ENCODE results near the gene HELLS. TPM values are rescaled to one million over a fixed set of nuclear protein-coding genes. Genes with fewer than 3 reads are reported as not detected.
"Not testable (repeated sequence)": the region's sequence is repeated elsewhere in the genome, so short reads cannot be mapped to it uniquely, and the experiment has no call there.

HELLS gene
- total RNA-seq, 1 donor from 2014 or later: 160 TPM

DNA sequence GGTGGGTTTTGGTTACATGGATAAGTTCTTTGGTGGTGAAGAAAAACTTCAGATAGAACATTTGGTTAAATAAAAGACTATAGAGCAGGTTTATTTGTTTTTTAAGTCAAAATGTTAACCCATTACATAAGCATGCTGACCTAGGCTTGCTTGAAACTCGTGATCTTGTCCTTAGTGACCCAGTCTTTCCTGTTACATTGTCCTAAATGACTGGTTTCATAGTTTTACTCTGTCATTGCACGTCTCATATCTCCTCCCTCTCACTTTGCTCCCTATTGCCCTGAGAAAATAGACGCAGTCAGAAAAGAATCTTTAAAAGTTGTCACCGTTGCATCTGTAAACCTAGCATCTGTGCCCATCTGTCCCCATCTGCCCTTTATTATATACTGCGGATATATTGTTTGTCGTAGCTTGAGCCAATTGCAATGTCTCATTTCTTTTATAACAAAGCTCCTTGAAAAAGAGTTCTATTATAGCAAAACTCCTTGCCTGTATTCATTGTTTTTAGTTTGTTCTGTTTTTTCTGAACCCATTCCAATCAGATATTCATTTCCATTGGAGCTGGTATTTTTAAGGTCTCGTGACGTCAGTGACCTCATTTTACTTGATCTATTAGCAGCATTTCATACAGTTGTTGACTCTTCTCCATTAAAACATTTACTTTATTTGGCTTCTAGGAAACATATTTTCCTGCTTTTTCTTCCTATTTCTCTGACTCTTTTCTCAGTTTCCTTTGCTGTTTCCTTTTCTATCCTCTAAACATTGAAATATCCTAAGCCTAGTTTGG, 57.3 kb downstream of the HELLS start:
- intact Hi-C loops (cut with micrococcal nuclease): no loop called here

- intact Hi-C loops (cut with micrococcal nuclease): no loop called here
Observed at GRCh38 chr10:94607111-94607510, 61.5 kb downstream of the HELLS start.

DNA sequence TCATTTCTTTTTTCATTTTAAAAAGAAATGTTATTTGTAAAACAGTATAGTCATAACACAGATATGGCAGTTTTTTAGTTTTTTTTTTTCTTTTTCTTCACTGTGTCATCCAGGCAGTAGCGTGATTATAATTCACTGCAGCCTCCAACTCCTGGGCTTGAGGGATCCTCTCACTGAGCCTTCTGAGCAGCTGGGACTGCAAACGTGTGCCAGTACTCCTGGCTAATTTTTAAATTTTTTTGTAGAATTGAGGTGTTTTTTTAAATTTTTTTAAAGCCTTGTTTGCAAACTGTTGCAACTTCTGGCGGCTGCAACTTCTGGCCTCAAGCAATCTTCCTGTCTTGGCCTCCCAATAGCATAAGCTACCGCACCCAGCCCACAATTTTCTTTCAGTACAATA, 63.0 kb downstream of the HELLS start:
- intact Hi-C loops (cut with micrococcal nuclease): no loop called here

DNA sequence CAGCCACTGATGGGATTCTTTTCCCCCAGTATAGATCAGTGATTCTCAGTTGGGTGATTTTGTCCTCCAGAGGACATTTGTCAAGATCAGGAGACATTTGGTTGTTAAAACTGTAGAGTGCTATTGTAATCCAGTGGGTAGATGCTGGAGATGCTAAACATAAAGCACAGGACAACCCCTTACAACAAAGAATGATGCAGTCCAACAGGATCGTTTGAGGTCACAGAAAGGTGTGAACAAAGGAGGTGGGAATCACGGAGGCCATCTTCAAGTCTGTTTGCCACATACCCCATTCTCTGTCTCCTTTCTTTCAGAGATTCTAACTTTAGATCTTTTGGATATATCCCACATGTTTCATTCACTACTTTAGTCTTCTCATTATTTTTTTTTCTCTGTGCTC, 69.0 kb downstream of the HELLS start:
- intact Hi-C loops (cut with micrococcal nuclease): no loop called here

DNA sequence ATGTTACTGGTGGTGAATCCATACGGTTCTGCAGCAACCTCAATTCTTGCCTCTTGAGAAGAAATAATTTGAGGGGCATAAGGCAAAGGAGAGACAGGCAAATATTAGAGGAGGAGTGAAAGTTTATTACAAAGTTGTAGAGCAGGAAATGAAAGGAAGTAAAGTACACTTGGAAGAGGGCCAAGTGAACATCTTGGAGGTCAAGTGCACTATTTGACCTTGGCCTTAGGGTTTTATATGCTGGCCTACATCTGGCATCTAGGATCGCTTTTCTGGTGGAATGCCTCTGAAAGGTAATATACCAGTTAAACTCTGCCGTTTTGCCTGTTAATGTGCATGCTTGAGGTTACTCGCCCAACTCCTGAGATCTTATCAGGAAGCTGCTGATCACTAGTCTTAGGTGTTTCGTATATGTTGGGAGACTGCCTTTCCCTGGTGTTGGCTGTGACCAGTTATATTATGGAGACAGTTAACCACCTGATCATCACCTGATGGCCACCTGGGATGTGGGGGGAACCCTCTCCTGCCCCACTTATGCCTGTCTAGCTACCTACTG, 71.9 kb downstream of the HELLS start:
- intact Hi-C loops (cut with micrococcal nuclease): no loop called here

- intact Hi-C loops (cut with micrococcal nuclease): no loop called here
Observed at GRCh38 chr10:94622666-94623205, 77.1 kb downstream of the HELLS start.

GRCh38 chr10:94623572-94623971, 78.0 kb downstream of the HELLS start:
- intact Hi-C loops (cut with micrococcal nuclease): no loop called here

- intact Hi-C loops (cut with micrococcal nuclease): no loop called here
Observed at GRCh38 chr10:94626476-94626875, 80.9 kb downstream of the HELLS start.

DNA sequence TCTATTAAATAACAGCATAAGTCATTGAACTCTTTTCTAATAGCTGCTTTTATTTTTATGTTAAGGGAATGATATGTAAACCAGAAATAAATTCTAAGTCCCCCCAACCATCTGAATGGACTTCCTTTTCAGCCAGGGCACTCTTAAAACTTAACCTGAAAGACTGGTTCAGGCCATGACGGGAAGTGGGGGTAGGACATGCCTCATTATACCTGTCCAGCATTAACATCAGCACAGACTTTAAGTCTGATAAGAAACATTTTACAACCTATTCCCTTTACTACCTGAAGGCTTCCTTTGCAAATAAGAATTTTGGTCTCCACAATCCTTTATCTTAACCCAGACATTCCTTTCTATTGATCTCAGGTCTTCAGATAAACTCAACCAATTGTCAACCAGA, 81.9 kb downstream of the HELLS start:
- intact Hi-C loops (cut with micrococcal nuclease): no loop called here

DNA sequence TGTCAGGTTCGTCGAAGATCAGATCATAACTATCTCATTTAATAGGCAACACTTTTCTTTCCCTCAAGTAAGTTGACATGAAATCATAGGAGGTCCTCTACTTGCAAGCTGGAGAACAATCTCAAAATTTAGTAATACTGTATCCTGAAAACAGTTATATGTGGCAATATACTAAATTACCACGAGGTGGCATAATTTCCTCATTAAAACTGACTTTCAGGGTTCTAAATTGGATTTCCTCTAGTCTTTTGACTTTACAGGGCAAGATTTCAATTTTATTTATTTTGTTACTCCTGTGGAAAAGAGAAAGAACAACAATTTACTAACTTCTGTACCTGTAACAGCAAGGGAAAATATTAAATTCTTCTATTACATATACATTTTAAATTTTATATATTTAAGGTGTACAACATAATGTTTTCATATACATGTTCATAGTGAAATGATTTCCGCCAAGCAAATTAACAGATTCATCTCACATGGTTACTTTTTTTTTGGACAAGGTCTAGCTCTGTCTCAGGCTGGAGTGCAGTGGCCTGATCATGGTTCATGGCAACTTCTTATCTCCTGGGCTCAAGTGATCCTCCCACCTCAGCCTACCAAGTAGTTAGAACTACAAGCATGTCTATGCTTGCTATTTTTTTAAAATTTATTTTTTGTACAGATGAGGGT, 84.6 kb downstream of the HELLS start:
- intact Hi-C loops (cut with micrococcal nuclease): loop anchor here (5.0 kb wide), 1 partner anchor 612 kb away; no protein-coding TSS in a partner anchor

DNA sequence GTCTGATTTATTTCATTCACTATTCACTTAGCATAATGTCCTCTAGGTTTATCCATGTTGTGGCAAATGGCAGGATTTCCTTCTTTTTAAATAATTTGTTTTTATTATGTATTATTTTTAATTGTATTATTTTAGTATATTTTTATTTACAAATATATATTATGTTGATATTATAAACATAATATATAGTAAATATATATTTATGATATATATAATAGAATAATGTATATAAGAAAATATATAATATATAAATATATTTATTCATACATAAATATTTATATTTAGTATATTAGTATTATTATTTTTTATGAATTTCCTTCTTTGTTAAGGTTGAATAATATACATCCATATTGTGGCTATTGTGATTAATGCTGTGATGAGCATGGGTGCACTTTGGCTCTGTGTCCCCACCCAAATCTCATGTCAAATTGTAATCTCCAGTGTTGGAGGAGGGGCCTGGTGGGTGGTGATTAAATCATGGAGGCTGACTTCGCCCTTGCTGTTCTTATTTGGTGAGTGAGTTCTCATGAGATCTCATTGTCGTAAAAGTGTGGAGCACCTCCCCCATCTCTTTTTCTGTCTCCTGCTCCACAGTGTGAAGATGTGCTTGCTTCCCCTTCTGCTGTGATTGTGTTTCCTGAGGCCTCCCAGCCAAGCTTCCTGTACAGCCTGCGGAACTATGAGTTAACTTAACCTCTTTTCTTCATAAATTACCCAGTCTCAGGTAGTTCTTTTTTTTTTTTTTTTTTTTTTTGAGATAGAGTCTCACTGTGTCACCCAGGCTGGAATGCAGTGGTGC, 85.7 kb downstream of the HELLS start:
- intact Hi-C loops (cut with micrococcal nuclease): loop anchor here (5.0 kb wide), 1 partner anchor 611 kb away; no protein-coding TSS in a partner anchor

- intact Hi-C loops (cut with micrococcal nuclease): loop anchor here (5.0 kb wide), 1 partner anchor 609 kb away; no protein-coding TSS in a partner anchor
Observed at GRCh38 chr10:94632954-94633353, 87.4 kb downstream of the HELLS start.

- intact Hi-C loops (cut with micrococcal nuclease): not testable (repeated sequence)
Observed at GRCh38 chr10:94638097-94638496, 92.5 kb downstream of the HELLS start.

GRCh38 chr10:94639902-94640301, 94.3 kb downstream of the HELLS start:
- intact Hi-C loops (cut with micrococcal nuclease): no loop called here

DNA sequence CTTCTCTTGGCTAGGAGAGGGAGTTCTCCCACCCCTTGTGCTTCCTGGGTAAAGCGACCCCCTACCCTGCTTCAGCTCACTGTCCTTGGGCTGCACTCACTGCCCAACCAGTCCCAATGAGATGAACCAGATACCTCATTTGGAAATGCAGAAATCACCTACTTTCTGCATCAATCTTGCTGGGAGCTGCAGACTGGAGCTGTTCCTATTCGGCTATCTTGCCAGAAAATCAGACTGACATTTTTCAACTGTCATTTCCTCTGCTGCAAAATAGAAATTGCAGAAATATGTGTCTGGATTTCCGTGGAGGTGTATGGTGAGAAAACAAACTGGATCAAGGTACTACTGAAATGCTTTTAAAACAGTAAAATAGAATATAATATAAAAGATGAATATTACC, 95.0 kb downstream of the HELLS start:
- intact Hi-C loops (cut with micrococcal nuclease): no loop called here

DNA sequence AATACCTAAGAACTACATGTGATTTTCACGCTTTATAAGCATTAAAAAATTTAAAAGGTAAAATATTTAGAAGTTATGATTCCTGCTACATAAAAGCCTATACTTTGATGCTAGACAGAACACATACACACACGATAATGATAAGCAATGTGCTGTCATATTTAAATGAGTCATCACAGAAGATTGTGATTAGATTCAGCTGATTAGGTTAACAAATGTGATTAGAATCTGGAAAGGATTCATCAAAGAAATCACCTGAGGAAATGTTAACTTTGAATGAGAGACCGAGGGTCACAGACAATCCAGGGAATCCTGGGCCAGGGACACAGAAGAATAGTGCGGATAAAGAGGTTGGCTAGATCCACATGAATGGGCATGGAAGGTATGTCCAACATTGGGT, 95.9 kb downstream of the HELLS start:
- intact Hi-C loops (cut with micrococcal nuclease): no loop called here

DNA sequence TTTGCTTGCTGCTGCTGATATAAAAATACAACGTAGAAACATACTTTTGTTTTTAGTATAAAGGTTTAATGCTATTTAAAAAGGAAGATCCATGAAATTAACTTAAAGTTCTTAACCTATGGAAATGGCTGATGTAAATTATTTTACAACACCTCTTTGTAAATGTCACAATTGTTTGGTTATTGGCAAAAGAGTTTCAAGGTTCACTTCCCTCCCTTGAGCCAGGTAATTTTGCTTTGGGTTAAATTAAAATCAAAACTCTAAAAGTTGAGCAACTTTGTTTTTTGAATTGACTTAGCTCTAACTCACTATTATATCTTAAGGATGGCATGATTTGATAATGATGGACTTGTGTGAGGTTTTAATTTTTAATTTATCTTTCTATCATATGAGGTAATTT, 98.8 kb downstream of the HELLS start:
- intact Hi-C loops (cut with micrococcal nuclease): no loop called here

DNA sequence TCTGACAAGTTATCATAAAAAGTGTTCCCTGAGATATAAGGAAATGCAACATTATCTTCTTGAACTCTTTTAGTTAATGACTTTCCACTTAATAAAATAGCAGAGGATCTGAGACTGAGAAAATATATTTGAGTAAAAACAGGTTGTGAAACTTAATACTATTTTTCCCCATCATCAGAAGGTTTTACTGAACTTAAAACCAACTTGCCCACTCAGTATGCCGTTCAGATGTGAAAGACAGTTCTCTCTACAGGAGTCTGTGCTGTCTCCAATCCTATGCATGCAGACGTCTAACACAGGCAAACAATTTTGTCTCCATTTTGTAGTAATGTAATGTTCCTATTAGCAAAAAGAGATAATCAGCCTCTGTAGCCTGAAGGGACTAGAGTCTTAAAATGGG, 99.7 kb downstream of the HELLS start:
- intact Hi-C loops (cut with micrococcal nuclease): no loop called here

All from T-helper 2 cell treated with Interferon-gamma antibody and Interleukin-4, amounts not matched to agents 100 ng/mL and 5 ng/mL, for 36 hours (primary cell).